CD4-positive, alpha-beta T cell treated with Interleukin-1 beta for 1 hour (primary cell): ENCODE measurements around the gene TRAF7.
"Not testable (repeated sequence)": the region's sequence is repeated elsewhere in the genome, so short reads cannot be mapped to it uniquely, and the experiment has no call there.

Source experiments
- DNase-seq, 2 donors: peaks; one replicate each; pipeline ENCODE4 v3.0.0-alpha.2; 2020 to 2022

TRAF7 gene

DNA sequence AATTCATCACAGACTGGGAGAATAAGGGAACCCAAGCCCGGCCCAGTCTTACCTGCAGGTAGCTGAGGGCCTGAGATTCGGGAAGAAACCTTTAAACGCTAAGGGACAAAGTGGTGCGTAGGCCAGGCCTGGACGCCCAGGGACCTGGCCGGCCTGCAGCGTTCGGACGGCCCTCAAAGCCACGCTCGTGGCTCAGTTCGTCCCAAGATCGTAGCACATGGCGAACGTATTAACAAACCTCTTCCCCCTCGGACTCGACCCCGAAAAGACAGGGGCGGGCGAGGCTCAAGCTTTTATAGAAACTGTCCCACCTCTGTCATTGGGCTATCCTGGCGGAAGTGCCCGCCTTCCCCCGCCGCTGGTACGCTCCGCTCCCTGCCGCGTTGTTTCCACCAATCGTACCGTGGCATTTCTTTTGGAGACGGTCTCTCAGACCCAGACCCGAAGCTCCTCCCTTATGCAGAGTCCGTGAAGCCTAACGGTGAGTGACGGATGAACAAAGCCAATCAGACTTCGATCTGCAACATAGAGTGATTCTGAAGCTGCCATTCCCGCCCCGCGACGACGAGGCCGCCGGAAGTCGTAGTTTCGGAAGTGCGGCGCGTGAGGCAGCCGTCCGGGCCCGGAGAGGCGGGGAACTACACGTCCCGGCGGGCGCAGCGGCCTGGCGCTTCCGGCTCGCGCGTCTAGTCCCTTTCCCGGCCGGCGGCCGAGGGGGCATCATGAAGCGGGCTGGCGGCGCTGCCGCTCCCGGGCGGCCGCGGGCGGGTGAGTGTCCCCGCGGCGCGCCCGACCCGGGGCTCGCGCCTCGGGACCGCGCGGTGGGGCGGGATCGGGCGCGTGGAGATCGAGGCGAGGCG, at the start of gene TRAF7:
Gene TRAF7, plus strand, starts transcription at position 692 of the 860 bp plus-strand sequence. CDS start 8,139 bp downstream, outside the sequence.
- peak; percentile 99 to 100 for DNase-seq

GRCh38 chr16:2106211-2106610, 49.4 kb upstream of the TRAF7 start:
- DNase-seq: not testable (repeated sequence)

GRCh38 chr16:2107121-2107790, 48.3 kb upstream of the TRAF7 start:
- not testable (repeated sequence) for DNase-seq

- not testable (repeated sequence) for DNase-seq
These were observed 47.8 kb upstream of the TRAF7 start for GRCh38 chr16:2107791-2108125.

GRCh38 chr16:2108446-2109270, 46.9 kb upstream of the TRAF7 start:
- DNase-seq: not testable (repeated sequence)

GRCh38 chr16:2109271-2109580, 46.4 kb upstream of the TRAF7 start:
- not testable (repeated sequence) for DNase-seq

GRCh38 chr16:2109872-2110271, 45.7 kb upstream of the TRAF7 start:
- not testable (repeated sequence) for DNase-seq

DNA sequence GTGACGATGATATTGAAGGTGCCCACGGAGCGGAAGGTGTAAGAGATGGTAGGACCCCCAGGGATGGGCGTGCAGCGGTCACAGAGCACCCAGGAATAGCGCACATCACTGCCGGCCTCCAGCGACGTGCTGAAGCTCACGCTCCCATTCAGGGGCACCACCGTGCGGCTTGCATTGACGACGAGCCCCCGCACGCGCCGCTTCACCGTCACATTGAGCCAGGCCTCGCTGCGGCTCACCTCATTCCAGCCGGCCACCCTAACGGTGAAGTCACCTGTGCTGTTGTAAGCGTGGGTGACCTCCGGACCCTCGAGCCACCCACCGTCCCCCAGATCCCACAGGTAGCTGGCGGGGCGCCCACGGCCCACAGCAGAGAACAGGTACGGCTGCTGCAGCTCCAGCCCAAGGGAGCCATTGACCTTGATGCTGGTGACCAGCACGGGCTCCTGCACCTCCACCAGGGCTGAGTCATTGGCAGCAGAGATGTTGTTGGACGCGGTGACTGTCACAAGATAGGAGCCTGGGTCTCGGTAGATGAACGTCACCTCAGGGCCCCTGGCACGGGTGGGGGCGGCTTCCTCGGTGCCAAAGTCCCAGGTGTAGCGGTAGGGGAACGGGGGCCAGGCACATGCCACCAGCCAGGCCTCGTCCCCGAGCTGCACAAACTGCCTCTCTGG, 45.1 kb upstream of the TRAF7 start:
- DNase-seq: not testable (repeated sequence)

DNA sequence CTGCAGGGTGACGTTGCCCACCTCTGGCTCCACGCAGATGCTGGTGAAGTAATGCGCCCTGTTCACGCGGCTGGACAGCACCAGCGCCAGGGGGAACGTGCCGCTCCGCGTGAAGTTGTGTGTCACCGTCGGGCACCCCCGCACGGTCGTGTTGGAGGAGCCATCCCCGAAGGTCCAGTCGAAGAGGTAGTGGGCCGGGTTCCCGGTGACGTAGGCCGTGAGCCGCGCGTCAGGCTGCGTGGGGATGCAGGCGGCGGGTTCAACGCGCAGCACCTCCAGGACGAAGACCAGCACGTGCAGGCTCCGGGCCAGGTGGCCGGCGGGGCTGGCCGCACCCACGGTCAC, 44.6 kb upstream of the TRAF7 start:
- not testable (repeated sequence) for DNase-seq

DNA sequence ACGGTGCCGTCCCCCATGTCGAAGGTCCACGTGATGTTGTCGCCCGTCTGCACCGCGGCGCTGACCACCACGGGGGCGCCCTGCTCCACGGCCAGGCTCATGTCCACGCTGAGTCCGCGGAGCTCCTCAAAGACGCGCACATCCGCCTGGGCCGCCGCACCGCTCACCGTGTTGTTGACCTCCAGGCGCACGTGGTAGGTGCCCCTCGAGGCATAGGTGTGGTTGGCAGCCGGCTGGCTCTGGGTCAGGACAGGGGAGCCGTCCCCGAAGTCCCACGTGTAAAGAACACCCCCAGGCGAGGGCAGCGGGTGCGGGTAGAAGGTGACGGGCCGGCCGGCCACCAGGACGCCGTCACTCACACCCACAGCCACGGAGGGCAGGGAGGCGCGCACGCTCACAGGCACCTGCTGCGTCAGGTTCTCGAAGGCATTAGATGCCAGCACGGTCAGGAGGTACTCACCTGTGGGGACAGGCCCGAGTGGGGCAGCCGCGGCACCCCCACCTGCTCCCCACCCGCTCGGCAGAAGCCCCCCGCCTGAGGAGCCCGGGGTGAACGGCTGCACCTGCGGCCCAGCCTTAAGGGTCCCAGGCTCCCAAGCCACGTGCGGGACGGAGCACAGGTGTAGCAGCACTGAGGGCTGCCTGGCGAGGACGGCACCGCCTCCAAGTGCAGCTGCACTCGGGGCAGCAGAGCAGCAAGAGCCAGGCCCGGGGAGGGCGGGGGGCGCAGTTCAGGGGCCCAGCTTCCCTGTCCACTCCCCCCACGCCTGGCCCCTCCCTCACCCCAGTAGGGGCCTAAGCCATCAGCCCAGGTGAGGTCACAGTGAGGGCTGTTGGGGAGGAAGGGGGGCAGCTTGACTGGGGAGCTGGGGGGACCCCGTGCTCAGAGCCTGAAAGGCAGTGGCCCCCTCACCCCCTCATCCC, 43.9 kb upstream of the TRAF7 start:
- DNase-seq: not testable (repeated sequence)

DNA sequence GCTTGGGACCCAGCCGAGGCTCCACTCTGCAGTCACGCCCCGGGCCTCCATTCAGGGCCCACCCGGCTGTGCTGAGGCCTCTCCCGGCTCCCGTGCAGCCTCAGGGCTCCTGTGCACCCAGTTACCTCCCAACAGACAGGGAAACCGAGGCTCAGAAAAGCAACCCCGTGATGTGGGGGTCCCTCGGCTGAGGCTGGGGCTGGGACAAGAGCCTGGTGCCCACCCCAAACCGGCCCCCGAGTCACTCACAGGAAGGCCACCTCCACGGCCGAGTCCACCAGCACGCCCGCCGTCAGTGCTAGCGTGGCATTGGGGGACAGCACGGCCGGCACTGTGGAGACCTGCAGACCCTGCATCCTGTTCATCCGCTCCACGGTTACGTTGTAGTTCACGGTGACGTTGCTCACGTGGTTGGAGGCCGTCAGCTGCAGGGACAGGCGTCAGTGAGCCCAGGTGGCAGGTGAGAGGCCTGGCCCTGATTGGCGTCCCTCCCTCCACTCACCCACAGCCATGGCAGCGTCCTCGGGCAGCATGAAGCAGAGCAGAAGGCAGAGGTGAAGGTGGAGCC, 43.0 kb upstream of the TRAF7 start:
- not testable (repeated sequence) for DNase-seq

GRCh38 chr16:2114225-2114624, 41.4 kb upstream of the TRAF7 start:
- DNase-seq: not testable (repeated sequence)

GRCh38 chr16:2114885-2115590, 40.5 kb upstream of the TRAF7 start:
- DNase-seq: not testable (repeated sequence)

DNA sequence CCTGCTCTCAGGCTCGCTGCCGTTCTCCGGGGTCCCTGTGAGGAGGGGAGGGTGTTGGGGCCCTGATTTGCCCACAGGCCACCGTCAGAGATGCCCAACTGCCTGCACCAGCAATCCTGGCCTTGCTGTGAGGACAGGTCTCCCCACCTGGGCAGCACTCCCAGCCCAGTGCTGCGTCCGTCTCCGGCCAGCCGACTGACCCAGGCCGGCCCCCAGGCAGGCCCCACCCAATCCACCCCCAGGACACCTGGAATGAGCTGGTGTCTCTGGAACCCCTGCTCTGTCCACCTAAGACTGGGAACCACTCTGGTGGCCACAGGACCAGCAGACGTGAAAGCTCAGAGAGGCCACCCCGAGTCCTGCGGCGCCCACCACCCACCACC, 40.0 kb upstream of the TRAF7 start:
- DNase-seq: no peak

GRCh38 chr16:2116428-2116827, 39.2 kb upstream of the TRAF7 start:
- DNase-seq: not testable (repeated sequence)

DNA sequence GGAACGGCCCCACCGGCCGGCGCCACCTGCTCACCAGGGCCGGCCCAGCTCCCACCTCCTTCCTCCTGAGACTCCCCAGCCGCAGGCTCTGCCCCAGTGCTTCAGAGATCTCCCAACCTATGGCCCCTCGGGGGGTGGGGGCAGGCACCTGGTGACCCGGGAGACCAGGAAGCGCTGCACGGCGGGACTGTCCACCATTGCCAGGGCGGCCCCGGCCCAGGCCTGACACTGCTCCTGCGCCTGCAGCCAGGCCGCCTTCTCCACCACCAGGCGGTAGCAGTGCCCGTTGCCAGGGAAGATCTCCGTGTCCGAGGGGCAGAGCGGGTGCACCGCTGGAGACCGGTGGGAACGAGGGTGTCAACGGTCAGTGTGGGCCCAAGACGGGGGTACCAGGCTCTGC, 38.2 kb upstream of the TRAF7 start:
- DNase-seq: not testable (repeated sequence)

DNA sequence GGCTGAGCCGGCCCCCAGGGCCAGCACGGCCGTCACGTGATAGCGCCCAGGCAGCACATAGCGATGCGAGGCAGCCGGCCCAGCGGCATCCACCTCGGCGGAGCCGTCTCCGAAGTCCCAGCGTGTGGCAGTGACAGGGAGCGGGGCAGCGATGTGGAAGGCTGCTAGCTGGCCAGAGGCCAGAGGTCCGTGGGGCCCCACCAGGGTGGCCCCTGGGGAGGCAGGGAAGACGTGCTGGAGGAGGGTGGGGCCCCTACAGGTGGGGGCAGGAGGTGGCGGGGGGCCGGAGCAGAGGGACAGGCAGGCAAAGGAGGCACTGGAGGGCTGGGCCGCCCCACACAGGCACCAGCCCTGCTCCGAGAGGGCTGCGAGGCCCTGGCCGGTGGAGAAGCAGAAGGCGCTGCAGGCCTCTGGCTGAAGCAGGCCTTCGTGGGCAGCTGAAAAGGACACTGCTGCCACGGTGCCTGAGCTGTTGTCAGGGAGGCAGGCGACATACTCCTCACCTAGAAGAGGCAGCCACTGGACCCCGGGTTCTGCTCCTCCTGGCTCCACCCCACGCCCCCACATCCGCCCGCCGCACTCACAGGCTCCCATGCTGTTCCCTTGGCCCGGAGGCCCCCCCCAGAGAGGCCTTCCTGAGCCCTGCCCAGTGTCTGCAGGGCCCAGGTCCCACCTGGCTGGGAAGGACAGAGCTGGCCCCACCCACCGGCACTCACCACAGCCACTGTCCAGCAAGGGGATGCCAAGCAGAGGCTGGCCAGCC, 37.4 kb upstream of the TRAF7 start:
- DNase-seq: not testable (repeated sequence)

GRCh38 chr16:2121325-2121724, 34.3 kb upstream of the TRAF7 start:
- peak; percentile 23 to 40 for DNase-seq

DNA sequence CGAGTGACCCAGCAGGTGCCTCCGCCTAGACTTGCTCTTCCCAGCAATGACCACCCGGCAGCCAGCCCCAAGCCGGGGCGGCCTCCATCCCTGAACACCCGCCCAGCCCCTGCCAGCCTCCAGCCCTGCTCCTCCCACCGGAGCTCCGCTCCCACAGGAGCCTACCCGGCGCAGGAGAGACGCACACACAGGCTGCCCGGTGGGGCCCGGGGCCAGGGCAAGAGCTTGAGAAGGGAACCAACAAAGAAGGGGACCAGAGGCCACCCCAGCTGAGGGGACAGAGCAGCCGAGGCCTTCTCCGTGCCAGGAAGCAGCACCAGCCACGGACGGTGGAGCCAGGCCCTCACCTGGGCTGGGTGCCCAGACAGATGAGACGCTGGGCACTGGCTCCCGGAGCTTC, 33.7 kb upstream of the TRAF7 start:
- no peak for DNase-seq

- no peak for DNase-seq
These were observed 33.2 kb upstream of the TRAF7 start for GRCh38 chr16:2122429-2122828.
